Trophoblast cell (in vitro differentiated cells and primary cell): ENCODE measurements around the gene KANSL2.
"Not testable (repeated sequence)": the region's sequence is repeated elsewhere in the genome, so short reads cannot be mapped to it uniquely, and the experiment has no call there.

Source experiments
- DNase-seq, 2 donors: peaks; one replicate each; pipeline ENCODE4 v3.0.0-alpha.2; 2016
- H2AFZ ChIP-seq: 2 replicates; pipeline ENCODE4 v1.6.1; 2013; ENCODE audit warnings: low read length, moderate library complexity, mild to moderate bottlenecking; ENCODE audit not compliant: insufficient read depth, poor library complexity
- H2AK5ac ChIP-seq: 2 replicates; pipeline ENCODE4 v1.6.1; 2013; ENCODE audit warnings: mild to moderate bottlenecking, low read length
- H2BK120ac ChIP-seq: 2 replicates; pipeline ENCODE4 v1.6.1; 2013; ENCODE audit warnings: low read length, mild to moderate bottlenecking, moderate library complexity; ENCODE audit not compliant: insufficient read depth, poor library complexity
- H2BK12ac ChIP-seq: 2 replicates; pipeline ENCODE4 v1.6.1; 2013; ENCODE audit warnings: mild to moderate bottlenecking, low read length, moderate library complexity
- H2BK5ac ChIP-seq: 2 replicates; pipeline ENCODE4 v1.6.1; 2013; ENCODE audit warnings: low read length, low read depth, moderate library complexity, mild to moderate bottlenecking; ENCODE audit not compliant: poor library complexity
- H3K14ac ChIP-seq: 2 replicates; pipeline ENCODE4 v1.6.1; 2013; ENCODE audit warnings: mild to moderate bottlenecking, low read length
- H3K18ac ChIP-seq: 2 replicates; pipeline ENCODE4 v1.6.1; 2013; ENCODE audit warnings: mild to moderate bottlenecking, low read length
- H3K23ac ChIP-seq: 2 replicates; pipeline ENCODE4 v1.6.1; 2013; ENCODE audit warnings: low read length
- H3K27ac ChIP-seq: 2 replicates; pipeline ENCODE4 v1.5.1; 2013; ENCODE audit warnings: low read depth, mild to moderate bottlenecking, inconsistent platforms, low read length, moderate library complexity
- H3K27me3 ChIP-seq: 2 replicates; pipeline ENCODE4 v1.6.1; 2013; ENCODE audit warnings: inconsistent platforms, mild to moderate bottlenecking, low read length, moderate library complexity; ENCODE audit not compliant: insufficient read depth
- H3K36me3 ChIP-seq, 2 experiments: 1 replicate in 1 of 2; 2 replicates in 1 of 2; pipeline ENCODE4 v1.6.1; 2013; ENCODE audit warnings: low read length in 2 of 2, mild to moderate bottlenecking in 2 of 2, moderate library complexity in 1 of 2; ENCODE audit not compliant: insufficient read depth in 2 of 2, control insufficient read depth in 1 of 2
- H3K4ac ChIP-seq: 2 replicates; pipeline ENCODE4 v1.6.1; 2013; ENCODE audit warnings: low read depth, mild to moderate bottlenecking, low read length, moderate library complexity
- H3K4me1 ChIP-seq, 2 experiments: 1 replicate in 1 of 2; 2 replicates in 1 of 2; pipeline ENCODE4 v1.6.1; 2013; ENCODE audit warnings: low read length in 2 of 2, mild to moderate bottlenecking in 2 of 2, moderate library complexity in 1 of 2; ENCODE audit not compliant: insufficient read depth in 2 of 2, control insufficient read depth in 1 of 2
- H3K4me2 ChIP-seq: 2 replicates; pipeline ENCODE4 v1.6.1; 2013; ENCODE audit warnings: inconsistent platforms, mild to moderate bottlenecking, low read length, moderate library complexity
- H3K4me3 ChIP-seq: 2 replicates; pipeline ENCODE4 v1.5.1; 2013; ENCODE audit warnings: mild to moderate bottlenecking, low read depth, low read length, inconsistent platforms
- H3K79me1 ChIP-seq: one replicate; pipeline ENCODE4 v1.6.1; 2013; ENCODE audit warnings: low read length
- H3K79me2 ChIP-seq: 2 replicates; pipeline ENCODE4 v1.6.1; 2013; ENCODE audit warnings: low read length, mild to moderate bottlenecking; ENCODE audit not compliant: control insufficient read depth, insufficient read depth, poor library complexity
- H3K9ac ChIP-seq: 2 replicates; pipeline ENCODE4 v1.6.1; 2013; ENCODE audit warnings: mild to moderate bottlenecking, low read length
- H3K9me3 ChIP-seq: 2 replicates; pipeline ENCODE4 v1.6.1; 2013; ENCODE audit warnings: low read depth, mild to moderate bottlenecking, control low read depth, inconsistent platforms, low read length; ENCODE audit not compliant: insufficient read depth
- H4K12ac ChIP-seq: 2 replicates; pipeline ENCODE4 v1.6.1; 2013; ENCODE audit warnings: low read depth, mild to moderate bottlenecking, low read length, moderate library complexity
- H4K8ac ChIP-seq: 2 replicates; pipeline ENCODE4 v1.6.1; 2013; ENCODE audit warnings: low read depth, mild to moderate bottlenecking, low read length, moderate library complexity
- H4K91ac ChIP-seq: one replicate; pipeline ENCODE4 v1.6.1; 2013; ENCODE audit warnings: low read depth, mild to moderate bottlenecking, low read length, moderate library complexity
- WGBS: extraction: QIAGEN DNeasy Blood & Tissue Kit; methylation state at CpG from one replicate; pipeline ENCODE4 v1.1.7; 2013; ENCODE audit warnings: missing lambda C conversion rate; ENCODE audit not compliant: insufficient read length, insufficient coverage; ENCODE audit errors: extremely low coverage; 5-methylcytosine and 5-hydroxymethylcytosine counted together

Gene KANSL2

GRCh38 chr12:48712209-48712608, 30.2 kb upstream of the KANSL2 start:
- no peak overlapping the region for H3K14ac ChIP-seq
- no peak overlapping the region for H3K4me2 ChIP-seq
- H3K4me3 ChIP-seq, result no peak overlapping the region
- no peak for DNase-seq
- H3K79me1 ChIP-seq, result peaks cover 7% of the 10 kb centered on the region
- no peak overlapping the region for H4K12ac ChIP-seq
- no peak overlapping the region for H2BK12ac ChIP-seq
- H3K4ac ChIP-seq, result peak overlapping the region; percentile 75
- no peak overlapping the region for H2AFZ ChIP-seq
- no peak overlapping the region for H3K27ac ChIP-seq
- H4K91ac ChIP-seq, result no peak overlapping the region
- H3K9me3 ChIP-seq, result no peaks in the 10 kb centered on the region
- no peak overlapping the region for H3K18ac ChIP-seq
- H4K8ac ChIP-seq, result no peak overlapping the region
- no peak overlapping the region for H2BK5ac ChIP-seq
- H3K9ac ChIP-seq, result no peak overlapping the region
- no peak overlapping the region for H2AK5ac ChIP-seq
- peaks cover 25% of the 10 kb centered on the region for H3K79me2 ChIP-seq
- H3K36me3 ChIP-seq, result peaks cover 21 to 31% of the 10 kb centered on the region in 2 experiments
- no peak overlapping the region for H3K23ac ChIP-seq
- H2BK120ac ChIP-seq, result no peak overlapping the region
- no peaks in the 10 kb centered on the region for H3K27me3 ChIP-seq
- H3K4me1 ChIP-seq, result peaks cover 3 to 5% of the 10 kb centered on the region in 2 experiments
- no CpG with 5 or more reads among the region's 10 CpGs for WGBS

- H3K4me1 ChIP-seq, H3K27ac ChIP-seq, DNase-seq, H2BK12ac ChIP-seq, H3K18ac ChIP-seq, H2AFZ ChIP-seq, H3K79me2 ChIP-seq, H3K23ac ChIP-seq, H3K9me3 ChIP-seq, H3K9ac ChIP-seq, H3K4ac ChIP-seq, H3K27me3 ChIP-seq, H3K4me3 ChIP-seq, H3K79me1 ChIP-seq, H4K12ac ChIP-seq, H4K91ac ChIP-seq, H3K14ac ChIP-seq, H2BK120ac ChIP-seq, H4K8ac ChIP-seq, H2BK5ac ChIP-seq, H2AK5ac ChIP-seq, H3K4me2 ChIP-seq: not testable (repeated sequence)
- H3K36me3 ChIP-seq, result peaks cover 29 to 35% of the 10 kb centered on the region in 2 experiments
- no CpG with 5 or more reads among the region's 7 CpGs for WGBS
These were observed 16.8 kb upstream of the KANSL2 start for GRCh38 chr12:48698822-48699221.

- H2AFZ ChIP-seq, result no peak overlapping the region
These were observed 14.6 kb upstream of the KANSL2 start for GRCh38 chr12:48696626-48697025.

GRCh38 chr12:48695859-48696258, 13.8 kb upstream of the KANSL2 start:
- no peak overlapping the region for H3K23ac ChIP-seq
- no peak overlapping the region for H2BK120ac ChIP-seq
- H3K4ac ChIP-seq, result no peak overlapping the region
- no peak overlapping the region for H3K4me3 ChIP-seq
- no peak overlapping the region for H3K18ac ChIP-seq
- DNase-seq, result no peak
- H2BK5ac ChIP-seq, result no peak overlapping the region
- H3K14ac ChIP-seq, result no peak overlapping the region
- no peak overlapping the region for H4K91ac ChIP-seq
- H3K27ac ChIP-seq, result no peak overlapping the region
- WGBS, result no CpG with 5 or more reads among the region's 2 CpGs
- H3K9me3 ChIP-seq, result no peaks in the 10 kb centered on the region
- H3K36me3 ChIP-seq, result peaks cover 24 to 28% of the 10 kb centered on the region in 2 experiments
- no peak overlapping the region for H4K12ac ChIP-seq
- no peak overlapping the region for H3K4me2 ChIP-seq
- H2AK5ac ChIP-seq, result no peak overlapping the region
- no peak overlapping the region for H3K9ac ChIP-seq
- H4K8ac ChIP-seq, result no peak overlapping the region
- no peaks in the 10 kb centered on the region for H3K79me2 ChIP-seq
- no peaks in the 10 kb centered on the region for H3K4me1 ChIP-seq
- no peaks in the 10 kb centered on the region for H3K27me3 ChIP-seq
- H2BK12ac ChIP-seq, result no peak overlapping the region
- no peaks in the 10 kb centered on the region for H3K79me1 ChIP-seq
- H2AFZ ChIP-seq, result no peak overlapping the region

More at GRCh38 chr12:48696626-48697025, 14.6 kb upstream of the KANSL2 start:
- no peak overlapping the region for H2BK120ac ChIP-seq
- H3K4me2 ChIP-seq, result no peak overlapping the region
- no peak overlapping the region for H3K4ac ChIP-seq
- no peaks in the 10 kb centered on the region for H3K27me3 ChIP-seq
- no peak overlapping the region for H3K9ac ChIP-seq
- H4K91ac ChIP-seq, result no peak overlapping the region
- peak overlapping the region; percentile 29 for H3K18ac ChIP-seq
- no peaks in the 10 kb centered on the region for H3K79me2 ChIP-seq
- H3K4me3 ChIP-seq, result no peak overlapping the region
- H3K14ac ChIP-seq, result no peak overlapping the region
- H2AK5ac ChIP-seq, result no peak overlapping the region
- H3K36me3 ChIP-seq, result peaks cover 24 to 28% of the 10 kb centered on the region in 2 experiments
- H4K12ac ChIP-seq, result no peak overlapping the region
- no peaks in the 10 kb centered on the region for H3K4me1 ChIP-seq
- H4K8ac ChIP-seq, result no peak overlapping the region
- H3K79me1 ChIP-seq, result no peaks in the 10 kb centered on the region
- H3K23ac ChIP-seq, result no peak overlapping the region
- no CpG with 5 or more reads among the region's 5 CpGs for WGBS
- no peak overlapping the region for H2BK5ac ChIP-seq
- no peak overlapping the region for H2BK12ac ChIP-seq
- DNase-seq, result no peak
- H3K9me3 ChIP-seq, result no peaks in the 10 kb centered on the region
- H3K27ac ChIP-seq, result no peak overlapping the region
